CD4-positive, CD25-positive, alpha-beta regulatory T cell (primary cell): Measurements from ENCODE around the gene R3HDM4. TPM values are rescaled to one million over a fixed set of nuclear protein-coding genes. Genes with fewer than 3 reads are reported as not detected.
"Not testable (repeated sequence)": the region's sequence is repeated elsewhere in the genome, so short reads cannot be mapped to it uniquely, and the experiment has no call there.

Experiments used
- ATAC-seq, 2 donors: fragments of 150-1000 bp; cut with Tn5 transposase; one replicate each; pipeline ENCODE4 v1.10.0; 2021; ENCODE audit warnings: low read depth in 2 of 2, moderate number of reproducible peaks in 2 of 2, moderate library complexity in 1 of 2
- DNase-seq, 3 donors: peaks; one replicate each; pipeline versions ENCODE4 v3.0.0 to v3.0.0-alpha.2; 2012 to 2022; ENCODE audit warnings: mixed read lengths in 1 of 3
- H3K27ac ChIP-seq: one replicate; pipeline ENCODE4 v1.7.0; 2013; ENCODE audit warnings: mild to moderate bottlenecking, low read length; ENCODE audit not compliant: insufficient read depth, poor library complexity, severe bottlenecking
- H3K27me3 ChIP-seq: one replicate; pipeline ENCODE4 v1.7.0; 2013; ENCODE audit warnings: low read length; ENCODE audit not compliant: control insufficient read depth, insufficient read depth
- H3K36me3 ChIP-seq: one replicate; pipeline ENCODE4 v1.7.0; 2013; ENCODE audit warnings: mild to moderate bottlenecking, low read length, moderate library complexity; ENCODE audit not compliant: control insufficient read depth, insufficient read depth
- H3K4me1 ChIP-seq: 2 replicates; pipeline ENCODE4 v1.7.0; 2013; ENCODE audit warnings: mild to moderate bottlenecking, low read length; ENCODE audit not compliant: insufficient read depth, control insufficient read depth, poor library complexity, severe bottlenecking
- H3K4me3 ChIP-seq: one replicate; pipeline ENCODE4 v1.7.0; 2013; ENCODE audit warnings: low read depth, mild to moderate bottlenecking, low read length, moderate library complexity
- H3K9me3 ChIP-seq, 2 experiments: 1 replicate in 1 of 2; 2 replicates in 1 of 2; pipeline ENCODE4 v1.7.0; 2013; ENCODE audit warnings: low read length in 2 of 2, mild to moderate bottlenecking in 1 of 2, moderate library complexity in 1 of 2; ENCODE audit not compliant: control insufficient read depth in 2 of 2
- H3K27ac Mint-ChIP-seq, 3 donors: one replicate each; pipeline ENCODE4 v1.8.0; 2020 to 2022; ENCODE audit warnings: mild to moderate bottlenecking in 3 of 3, mixed read lengths in 3 of 3, moderate library complexity in 2 of 3
- H3K27me3 Mint-ChIP-seq: one replicate; pipeline ENCODE4 v1.8.0; 2022; ENCODE audit warnings: mild to moderate bottlenecking, mixed read lengths
- H3K36me3 Mint-ChIP-seq: one replicate; pipeline ENCODE4 v1.8.0; 2020; ENCODE audit warnings: mixed read lengths
- H3K4me1 Mint-ChIP-seq, 4 donors: one replicate each; pipeline ENCODE4 v1.8.0; 2020 to 2022; ENCODE audit warnings: mixed read lengths in 4 of 4, mild to moderate bottlenecking in 1 of 4
- H3K4me3 Mint-ChIP-seq, 4 donors: one replicate each; pipeline ENCODE4 v1.8.0; 2020 to 2022; ENCODE audit warnings: mild to moderate bottlenecking in 4 of 4, mixed read lengths in 4 of 4, moderate library complexity in 3 of 4
- H3K9me3 Mint-ChIP-seq, 7 donors: one replicate each; pipeline ENCODE4 v1.8.0; 2020 to 2022; ENCODE audit warnings: mixed read lengths in 7 of 7, mild to moderate bottlenecking in 3 of 7, moderate library complexity in 2 of 7
- polyA plus RNA-seq, 4 donors: library from polyadenylated mRNA; unstranded; fragments of 300-500 nt; fragmentation: Illumina TruSeq; gene quantifications; one replicate each; pipeline ENCODE4 v1.2.3, GENCODE V29; 2021
- total RNA-seq: library from RNA; stranded (reverse); gene quantifications from one replicate; pipeline ENCODE4 v1.2.3, GENCODE V29; 2022

The R3HDM4 gene
- 266 TPM for total RNA-seq
- polyA plus RNA-seq = 100 to 1,000 TPM; 249 to 283 (median 267) TPM

DNA sequence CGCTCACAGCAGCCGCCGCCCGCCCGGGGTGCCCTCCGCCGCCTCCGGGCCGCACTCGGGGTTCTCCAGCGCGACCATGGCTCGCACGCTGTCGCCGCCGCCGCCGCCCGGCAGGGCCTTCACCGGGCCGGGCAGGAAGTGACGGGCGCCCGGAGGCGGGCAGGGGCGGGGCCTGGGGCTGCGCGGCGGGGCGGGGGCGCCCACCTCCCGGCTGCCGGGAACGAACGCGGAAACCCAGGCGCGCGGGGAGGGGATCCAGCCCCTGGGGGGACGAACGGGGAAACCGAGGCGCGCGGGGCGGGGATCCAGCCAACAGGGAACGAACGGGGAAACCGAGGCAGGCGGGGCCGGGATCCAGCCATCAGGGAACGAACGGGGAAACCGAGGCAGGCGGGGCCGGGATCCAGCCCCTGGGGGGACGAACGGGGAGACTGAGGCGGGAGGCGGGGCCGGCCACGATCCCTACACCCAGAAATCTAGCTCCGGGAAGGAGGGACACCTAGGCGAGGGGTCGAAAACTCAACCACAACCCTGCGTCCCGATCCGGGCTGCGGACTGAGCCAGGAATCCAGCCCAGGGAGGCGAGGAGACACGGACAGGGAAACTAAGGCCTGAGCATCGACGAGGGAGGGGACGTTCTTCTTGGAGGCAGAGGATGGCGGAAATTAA lies at the start of gene R3HDM4:
R3HDM4 (minus strand) TSS at position 140 of the 669 bp plus-strand sequence; CDS start at position 78, 62 bp downstream.
- ATAC-seq (peak; percentile 47 to 54), DNase-seq (peak; percentile 81 to 83 (median 83))
- Histone ChIP-seq H3K27me3 (no peaks in the 10 kb centered on the region), H3K9me3 (no peaks in the 10 kb centered on the region), H3K27ac (peak within 1 kb of the TSS; percentile 95), H3K4me3 (peak within 1 kb of the TSS; percentile 69), H3K4me1 (peaks cover 59% of the 10 kb centered on the region), H3K36me3 (no peaks in the 10 kb centered on the region)
- Mint-ChIP-seq H3K4me1 (peaks cover 0 to 48% (median 18%) of the 10 kb centered on the region in 4 donors), H3K4me3 (peak within 1 kb of the TSS; percentile 86 to 96 (median 90)), H3K9me3 (peaks cover 0 to 3% (median 0%) of the 10 kb centered on the region in 7 donors), H3K36me3 (peaks cover 9% of the 10 kb centered on the region), H3K27ac (peak within 1 kb of the TSS; percentile 78 to 96 (median 95)), H3K27me3 (peaks cover 14% of the 10 kb centered on the region)

DNA sequence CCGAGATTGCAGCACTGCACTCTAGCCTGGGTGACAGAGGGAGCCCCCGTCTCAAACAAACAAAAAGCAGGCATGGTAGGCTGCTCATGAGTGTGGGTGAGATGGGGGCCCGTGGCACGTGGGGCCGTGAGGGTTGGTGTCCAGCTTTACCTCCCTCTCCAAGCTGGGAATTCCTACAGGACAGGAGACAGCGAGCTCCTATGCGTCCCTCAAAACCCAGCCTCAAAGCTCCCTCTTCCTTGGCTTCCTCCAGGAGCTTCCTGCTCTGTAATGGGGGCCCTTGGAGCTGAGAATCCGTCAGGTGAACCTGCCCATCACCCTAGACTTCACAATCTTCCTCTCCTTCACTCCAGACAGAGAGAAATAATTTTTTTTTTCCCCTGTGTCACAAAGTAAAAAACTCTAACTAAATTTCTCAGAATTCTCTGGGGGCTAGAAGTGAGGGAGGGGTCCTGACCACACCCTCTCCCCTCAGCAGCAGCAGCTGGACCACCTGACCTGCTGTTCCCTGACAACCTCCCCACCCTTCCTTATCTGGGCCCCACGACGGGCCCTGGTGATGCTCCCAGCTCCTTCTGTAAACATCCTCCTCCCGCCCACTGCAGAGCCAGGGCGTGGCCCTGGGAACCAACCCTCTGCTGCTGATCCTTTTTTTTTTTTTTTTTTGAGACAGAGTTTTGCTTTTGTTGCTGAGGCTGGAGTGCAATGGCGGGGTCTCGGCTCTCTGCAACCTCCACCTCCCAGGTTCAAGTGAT lies 49.0 kb upstream of the R3HDM4 start:
- Mint-ChIP-seq H3K27ac (peak overlapping the region in 1 of 3 donors; percentile 48), H3K36me3 (peaks cover 4% of the 10 kb centered on the region), H3K9me3 (no peaks in the 10 kb centered on the region), H3K27me3 (no peaks in the 10 kb centered on the region), H3K4me3 (no peak overlapping the region), H3K4me1 (peaks cover 0 to 5% (median 2%) of the 10 kb centered on the region in 4 donors)
- no peak overlapping the region for H3K4me3 ChIP-seq
- peaks cover 2% of the 10 kb centered on the region for H3K36me3 ChIP-seq
- no peaks in the 10 kb centered on the region for H3K9me3 ChIP-seq
- no peaks in the 10 kb centered on the region for H3K27me3 ChIP-seq
- ATAC-seq (no peak), DNase-seq (peak in 1 of 3 donors; percentile 35)
- peaks cover 3% of the 10 kb centered on the region for H3K4me1 ChIP-seq
- no peak overlapping the region for H3K27ac ChIP-seq

DNA sequence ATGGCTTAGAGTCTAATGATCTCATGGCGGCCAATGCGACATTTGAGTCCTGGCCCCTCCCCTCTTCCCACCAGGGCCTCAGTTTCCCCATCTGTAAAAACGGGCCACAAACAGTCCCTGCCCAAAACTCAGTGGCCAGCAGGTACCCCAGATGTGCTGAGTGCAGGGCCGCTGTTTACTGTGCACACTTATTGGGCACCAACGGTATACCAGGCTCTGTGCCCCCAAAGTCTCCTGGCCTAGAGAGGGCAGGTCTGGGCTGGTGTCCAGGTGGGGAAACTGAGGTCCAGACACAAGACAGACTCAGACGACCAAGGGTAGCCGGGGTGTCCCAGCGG lies 47.6 kb upstream of the R3HDM4 start:
- Histone ChIP-seq H3K27ac (no peak overlapping the region), H3K27me3 (no peaks in the 10 kb centered on the region), H3K4me3 (no peak overlapping the region), H3K9me3 (no peaks in the 10 kb centered on the region), H3K4me1 (peaks cover 3% of the 10 kb centered on the region), H3K36me3 (peaks cover 2% of the 10 kb centered on the region)
- Mint-ChIP-seq H3K4me3 (no peak overlapping the region), H3K36me3 (peaks cover 4% of the 10 kb centered on the region), H3K9me3 (no peaks in the 10 kb centered on the region), H3K4me1 (peaks cover 0 to 5% (median 2%) of the 10 kb centered on the region in 4 donors), H3K27ac (no peak overlapping the region), H3K27me3 (no peaks in the 10 kb centered on the region)
- ATAC-seq (no peak), DNase-seq (no peak)

DNA sequence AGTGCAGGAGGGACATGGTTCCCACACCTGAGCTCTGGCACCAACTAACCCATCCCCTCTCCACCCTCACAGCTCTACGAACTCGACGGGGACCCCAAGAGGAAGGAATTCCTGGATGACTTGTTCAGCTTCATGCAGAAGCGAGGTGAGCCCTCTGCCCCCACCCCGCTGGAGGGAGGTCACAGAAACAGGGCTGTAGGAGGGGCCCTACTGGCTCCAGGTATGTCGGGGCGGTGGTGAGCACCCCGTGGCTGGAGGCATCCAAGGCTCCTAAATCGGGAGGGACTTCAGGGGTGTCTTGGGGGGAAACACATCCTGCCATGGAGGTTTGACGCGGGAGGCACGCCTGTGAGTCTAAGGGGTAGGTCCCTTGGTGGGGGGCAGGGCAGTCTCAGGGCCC lies 47.0 kb upstream of the R3HDM4 start:
- H3K4me1 ChIP-seq = peaks cover 3% of the 10 kb centered on the region
- Mint-ChIP-seq H3K27me3 (no peaks in the 10 kb centered on the region), H3K9me3 (no peaks in the 10 kb centered on the region), H3K4me1 (peaks cover 0 to 5% (median under 1%) of the 10 kb centered on the region in 4 donors), H3K4me3 (no peak overlapping the region), H3K36me3 (peaks cover under 1% of the 10 kb centered on the region), H3K27ac (no peak overlapping the region)
- no peaks in the 10 kb centered on the region for H3K9me3 ChIP-seq
- no peak overlapping the region for H3K27ac ChIP-seq
- peaks cover 2% of the 10 kb centered on the region for H3K36me3 ChIP-seq
- no peak for DNase-seq
- no peak for ATAC-seq
- no peaks in the 10 kb centered on the region for H3K27me3 ChIP-seq
- no peak overlapping the region for H3K4me3 ChIP-seq

DNA sequence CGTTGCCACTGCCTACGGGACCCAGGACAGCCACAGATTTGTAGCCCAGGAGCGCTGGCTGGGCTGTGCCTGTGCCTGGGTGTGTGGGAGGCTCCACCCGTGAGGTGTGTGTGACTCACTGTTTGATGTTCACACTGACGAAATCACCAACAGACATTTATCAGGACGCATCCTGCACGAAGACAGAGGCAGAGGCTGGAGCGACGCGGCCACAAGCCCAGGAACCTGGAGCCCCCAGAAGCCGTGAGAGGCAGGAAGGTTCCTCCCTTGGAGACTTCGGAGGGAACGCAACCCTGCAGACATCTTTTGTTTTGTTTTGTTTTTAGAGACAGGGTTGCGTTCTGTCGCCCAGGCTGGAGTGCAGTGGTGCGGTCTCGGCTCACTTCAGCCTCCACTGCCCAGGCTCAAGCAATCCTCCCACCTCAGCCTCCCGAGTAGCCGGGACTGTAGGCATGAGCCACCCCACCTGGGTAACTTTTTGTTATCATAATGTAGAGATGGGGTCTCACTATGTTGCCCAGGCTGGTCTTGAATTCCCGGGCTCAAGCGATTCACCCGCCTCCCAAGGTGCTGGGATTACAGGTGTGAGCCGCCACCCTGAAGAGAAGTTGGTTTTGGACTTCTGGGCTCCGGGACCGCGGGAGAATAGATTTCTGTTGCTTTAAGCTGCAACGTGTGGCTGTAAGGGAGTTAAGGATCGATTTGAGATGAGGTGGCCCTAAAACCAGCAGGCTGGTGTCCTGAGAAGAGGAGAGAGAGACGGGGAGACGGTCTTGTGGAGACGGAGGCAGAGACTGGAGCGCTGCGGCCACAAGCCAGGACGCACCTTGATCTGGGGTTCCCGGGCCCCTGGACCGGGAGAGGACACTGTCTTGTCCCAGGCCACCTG lies 46.2 kb upstream of the R3HDM4 start:
- H3K4me1 Mint-ChIP-seq = peaks cover 0 to 5% (median 0%) of the 10 kb centered on the region in 4 donors
- H3K27ac Mint-ChIP-seq = peak overlapping the region in 1 of 3 donors; percentile 80
- Histone ChIP-seq H3K36me3 (no peaks in the 10 kb centered on the region), H3K27me3 (no peaks in the 10 kb centered on the region), H3K27ac (no peak overlapping the region), H3K4me1 (peaks cover 3% of the 10 kb centered on the region), H3K9me3 (no peaks in the 10 kb centered on the region), H3K4me3 (no peak overlapping the region)
- H3K27me3 Mint-ChIP-seq = no peaks in the 10 kb centered on the region
- H3K9me3 Mint-ChIP-seq = no peaks in the 10 kb centered on the region
- no peak overlapping the region for H3K4me3 Mint-ChIP-seq
- peak in 1 of 2 donors; percentile 39 for ATAC-seq
- no peaks in the 10 kb centered on the region for H3K36me3 Mint-ChIP-seq
- DNase-seq = no peak

DNA sequence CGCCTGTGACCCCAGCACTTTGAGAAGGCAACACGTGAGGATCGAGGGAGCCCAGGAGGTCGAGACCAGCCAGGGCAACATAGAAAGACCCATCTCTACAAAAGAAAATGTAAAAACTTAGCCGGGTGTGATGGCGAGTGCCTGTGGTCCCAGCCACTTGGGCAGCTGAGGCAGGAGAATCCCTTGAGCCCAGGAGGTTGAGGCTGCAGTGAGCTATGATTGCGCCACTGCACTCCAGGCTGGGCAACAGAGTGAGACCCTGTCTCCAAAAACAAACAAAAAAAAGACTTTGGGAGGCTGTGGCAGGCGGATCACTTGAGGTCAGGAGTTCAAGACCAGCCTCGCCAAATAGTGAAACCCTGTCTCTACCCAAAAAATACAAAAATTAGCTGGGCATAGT lies 44.6 kb upstream of the R3HDM4 start:
- H3K9me3 ChIP-seq, H3K36me3 ChIP-seq, H3K36me3 Mint-ChIP-seq, H3K4me3 Mint-ChIP-seq, H3K4me3 ChIP-seq, H3K27me3 Mint-ChIP-seq, H3K27ac ChIP-seq, H3K27me3 ChIP-seq, ATAC-seq, H3K9me3 Mint-ChIP-seq, H3K27ac Mint-ChIP-seq, DNase-seq: not testable (repeated sequence)
- peaks cover 0 to 14% (median 2%) of the 10 kb centered on the region in 4 donors for H3K4me1 Mint-ChIP-seq
- H3K4me1 ChIP-seq = peaks cover 13% of the 10 kb centered on the region

DNA sequence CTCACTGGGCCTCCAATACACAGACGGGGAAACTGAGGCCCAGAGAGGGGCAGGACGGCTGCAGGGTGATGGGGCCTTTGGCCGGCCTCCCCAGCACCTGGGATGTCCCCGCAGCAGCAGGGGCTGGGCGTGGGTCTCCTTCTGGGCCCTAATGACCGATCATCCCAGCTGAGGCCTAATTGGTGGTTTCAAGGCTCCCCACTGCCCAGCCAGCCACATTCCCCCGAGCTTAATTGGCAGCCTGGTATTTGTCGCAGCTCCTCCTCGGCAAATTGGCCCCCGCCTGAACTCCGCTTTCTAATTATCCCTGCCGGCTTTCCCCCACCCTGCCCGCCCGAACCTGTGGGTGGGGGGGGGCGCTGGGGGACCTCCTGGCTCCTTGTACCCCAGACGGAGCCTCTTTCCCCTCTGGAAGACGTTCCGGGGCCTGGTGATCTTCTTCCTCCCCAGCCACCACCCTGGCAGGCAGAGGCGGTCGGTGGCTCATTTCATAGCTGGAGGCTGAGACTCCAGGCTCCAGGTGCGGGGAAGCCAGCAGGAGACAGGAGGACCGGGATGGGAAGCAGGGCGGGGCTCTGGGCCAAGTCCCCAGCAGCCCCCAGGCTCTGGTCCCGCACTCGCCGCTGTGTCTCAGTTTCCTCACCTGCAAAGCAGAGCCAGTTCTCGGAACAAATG lies 43.9 kb upstream of the R3HDM4 start:
- no peak for DNase-seq
- Mint-ChIP-seq H3K4me3 (no peak overlapping the region), H3K4me1 (peaks cover 0 to 10% (median 2%) of the 10 kb centered on the region in 4 donors)

More for the DNA sequence above, 43.9 kb upstream of the R3HDM4 start:
- H3K9me3 Mint-ChIP-seq = no peaks in the 10 kb centered on the region
- no peaks in the 10 kb centered on the region for H3K36me3 ChIP-seq
- H3K27me3 ChIP-seq = no peaks in the 10 kb centered on the region
- H3K4me3 ChIP-seq = no peak overlapping the region
- ATAC-seq = no peak
- H3K9me3 ChIP-seq = no peaks in the 10 kb centered on the region
- H3K4me1 ChIP-seq = peaks cover 13% of the 10 kb centered on the region
- H3K27ac ChIP-seq = no peak overlapping the region
- H3K27ac Mint-ChIP-seq = no peak overlapping the region
- no peaks in the 10 kb centered on the region for H3K36me3 Mint-ChIP-seq
- no peaks in the 10 kb centered on the region for H3K27me3 Mint-ChIP-seq
